ENCODE data around the gene SNRPD3.

DNA sequence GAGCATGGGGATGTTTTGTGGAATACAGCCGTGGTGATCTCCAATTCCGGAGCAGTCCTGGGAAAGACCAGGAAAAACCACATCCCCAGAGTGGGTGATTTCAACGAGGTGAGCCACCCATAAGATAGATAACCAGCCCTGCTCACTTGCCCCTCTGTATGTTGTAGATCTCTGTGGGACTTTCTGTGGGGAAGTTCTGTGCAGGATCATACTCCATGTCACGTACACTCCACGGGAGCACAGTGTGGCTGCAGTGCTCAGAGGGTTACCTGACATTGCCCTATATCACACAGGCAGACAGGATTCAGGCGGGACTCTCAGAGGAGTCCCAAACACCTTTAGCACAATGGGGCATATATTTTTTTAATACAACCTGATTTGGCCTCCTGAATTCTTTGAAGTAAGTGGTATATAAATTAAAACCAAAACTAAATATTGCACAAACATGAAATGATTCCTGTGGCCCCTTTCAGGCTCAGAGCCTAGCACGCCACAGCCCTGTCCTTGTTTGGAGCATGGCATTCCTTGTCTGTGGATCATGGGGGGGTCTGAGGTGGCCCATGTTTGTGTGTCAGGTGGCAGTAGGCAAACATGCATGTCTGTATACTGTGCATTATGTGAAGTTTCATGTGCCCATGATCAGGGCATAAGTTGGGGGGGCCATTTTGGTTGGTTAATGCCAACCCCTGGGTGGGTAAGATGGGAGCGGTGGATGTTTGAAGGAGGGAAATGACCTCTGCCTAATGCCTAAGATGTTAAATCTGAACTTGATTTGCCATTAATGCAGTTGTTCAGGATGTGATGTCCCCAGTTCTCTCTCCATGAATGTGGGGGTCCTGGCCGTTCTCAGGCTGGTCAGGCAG, 42.2 kb upstream of the SNRPD3 start:
- TF ChIP-seq, protein P1, sequence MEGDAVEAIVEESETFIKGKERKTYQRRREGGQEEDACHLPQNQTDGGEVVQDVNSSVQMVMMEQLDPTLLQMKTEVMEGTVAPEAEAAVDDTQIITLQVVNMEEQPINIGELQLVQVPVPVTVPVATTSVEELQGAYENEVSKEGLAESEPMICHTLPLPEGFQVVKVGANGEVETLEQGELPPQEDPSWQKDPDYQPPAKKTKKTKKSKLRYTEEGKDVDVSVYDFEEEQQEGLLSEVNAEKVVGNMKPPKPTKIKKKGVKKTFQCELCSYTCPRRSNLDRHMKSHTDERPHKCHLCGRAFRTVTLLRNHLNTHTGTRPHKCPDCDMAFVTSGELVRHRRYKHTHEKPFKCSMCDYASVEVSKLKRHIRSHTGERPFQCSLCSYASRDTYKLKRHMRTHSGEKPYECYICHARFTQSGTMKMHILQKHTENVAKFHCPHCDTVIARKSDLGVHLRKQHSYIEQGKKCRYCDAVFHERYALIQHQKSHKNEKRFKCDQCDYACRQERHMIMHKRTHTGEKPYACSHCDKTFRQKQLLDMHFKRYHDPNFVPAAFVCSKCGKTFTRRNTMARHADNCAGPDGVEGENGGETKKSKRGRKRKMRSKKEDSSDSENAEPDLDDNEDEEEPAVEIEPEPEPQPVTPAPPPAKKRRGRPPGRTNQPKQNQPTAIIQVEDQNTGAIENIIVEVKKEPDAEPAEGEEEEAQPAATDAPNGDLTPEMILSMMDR (IDR thresholded peaks at IDR 0.05), result no peak
- no peak for TF ChIP-seq POLR2A (IDR thresholded peaks at IDR 0.05)
